Endothelial cell of umbilical vein (primary cell): ENCODE measurements around the gene THSD7B. TPM values are rescaled to one million over a fixed set of nuclear protein-coding genes. Genes with fewer than 3 reads are reported as not detected.

ENCODE experiments used
- BruUV-seq: library from RNA; stranded (reverse); fragments of 400-500 nt; replicated peaks from 2 replicates; lab custom pipeline; 2021; lab: Mats Ljungman, UMichigan
- CTCF ChIA-PET: fragments of 300-600, 350-600 bp; sonication (Branson Sonifier 250); formaldehyde crosslinking; loops from one replicate; lab custom pipeline; 2021; ENCODE audit warnings: antibody characterized with exemption, inconsistent platforms; lab: Charles Lee
- POLR2A ChIA-PET: fragments of 300-600, 350-600 bp; sonication (Branson Sonifier 250); formaldehyde crosslinking; loops from one replicate; lab custom pipeline; 2021; ENCODE audit warnings: antibody characterized with exemption, inconsistent platforms; lab: Charles Lee
- DNase-seq: peaks from one replicate; pipeline ENCODE4 v3.0.0-alpha.2; 2011; ENCODE audit warnings: low read depth, low spot score
- FAIRE-seq: peaks from 2 replicates; lab custom pipeline; 2011; peaks lifted over from hg19 to GRCh38; lab: Jason Lieb, UNC
- H2AFZ ChIP-seq: 2 replicates; pipeline ENCODE4 v1.6.0; 2012; ENCODE audit warnings: low read depth, low read length, control low read depth, inconsistent platforms
- H3K27ac ChIP-seq: 2 replicates; pipeline ENCODE4 v1.5.1; 2011; ENCODE audit warnings: low read depth, mild to moderate bottlenecking, control low read depth, low read length, moderate library complexity; ENCODE audit not compliant: insufficient read depth
- H3K27me3 ChIP-seq, 2 experiments: 2 replicates each; pipeline versions ENCODE4 v1.6.0 to v1.6.1; 2011; ENCODE audit warnings: low read length in 2 of 2, mixed read lengths in 1 of 2; ENCODE audit not compliant: control insufficient read depth in 2 of 2, insufficient read depth in 2 of 2
- H3K36me3 ChIP-seq, 2 experiments: 2 replicates in 1 of 2; 3 replicates in 1 of 2; pipeline ENCODE4 v1.5.1; 2011; ENCODE audit warnings: low read length in 2 of 2, mild to moderate bottlenecking in 1 of 2, moderate library complexity in 1 of 2; ENCODE audit not compliant: control insufficient read depth in 2 of 2, insufficient read depth in 2 of 2; ENCODE audit errors: extremely low read depth in 1 of 2
- H3K4me1 ChIP-seq: 3 replicates; pipeline ENCODE4 v1.5.1; 2011; ENCODE audit warnings: mild to moderate bottlenecking, low read length; ENCODE audit not compliant: control insufficient read depth, insufficient read depth; ENCODE audit errors: extremely low read depth
- H3K4me2 ChIP-seq: 2 replicates; pipeline ENCODE4 v1.6.1; 2011; ENCODE audit warnings: low read length, control low read depth, mixed read lengths; ENCODE audit not compliant: insufficient read depth
- H3K4me3 ChIP-seq, 3 experiments: fragments of 200-600 bp in 1 of 3; sonication (generic), shearing (Covaris generic) in 1 of 3; replicated peaks in 1 of 3; 2 replicates each; pipeline ENCODE4 v1.5.1; 2011 to 2016; ENCODE audit warnings: control low read depth in 3 of 3, low read length in 3 of 3, mild to moderate bottlenecking in 2 of 3, inconsistent platforms in 1 of 3, low read depth in 1 of 3, moderate library complexity in 1 of 3; ENCODE audit not compliant: insufficient read depth in 1 of 3
- H3K79me2 ChIP-seq: 2 replicates; pipeline ENCODE4 v1.6.0; 2012; ENCODE audit warnings: low read length, inconsistent platforms; ENCODE audit not compliant: control insufficient read depth, insufficient read depth
- H3K9ac ChIP-seq: replicated peaks from 2 replicates; pipeline ENCODE3; 2011; ENCODE audit warnings: low read length, control low read depth; ENCODE audit not compliant: insufficient read depth; ENCODE audit errors: extremely low read depth
- H3K9me1 ChIP-seq: replicated peaks from 3 replicates; pipeline ENCODE4 v1.6.0; 2011; ENCODE audit warnings: mild to moderate bottlenecking, low read length; ENCODE audit not compliant: control insufficient read depth, insufficient read depth; ENCODE audit errors: extremely low read depth
- H3K9me3 ChIP-seq: replicated peaks from 2 replicates; pipeline ENCODE4 v1.5.1; 2012; ENCODE audit warnings: low read length, inconsistent platforms; ENCODE audit not compliant: control insufficient read depth, insufficient read depth
- H4K20me1 ChIP-seq: replicated peaks from 2 replicates; pipeline ENCODE3; 2011; ENCODE audit warnings: mild to moderate bottlenecking, low read length; ENCODE audit not compliant: control insufficient read depth, insufficient read depth; ENCODE audit errors: extremely low read depth
- EZH2 ChIP-seq: IDR thresholded peaks from 2 replicates; pipeline ENCODE4 v1.6.1; 2012; ENCODE audit warnings: borderline replicate concordance, low read depth, mild to moderate bottlenecking, moderate library complexity, low read length, inconsistent platforms; ENCODE audit not compliant: severe bottlenecking
- FOS ChIP-seq: IDR thresholded peaks from 2 replicates; pipeline ENCODE4 v1.6.1; 2011; ENCODE audit warnings: mild to moderate bottlenecking, low read length, moderate library complexity, borderline replicate concordance; ENCODE audit not compliant: insufficient read depth
- GATA2 ChIP-seq: IDR thresholded peaks from 2 replicates; pipeline ENCODE4 v1.7.0; 2011; ENCODE audit warnings: low read depth, mild to moderate bottlenecking, moderate library complexity, mixed read lengths, low read length; ENCODE audit not compliant: insufficient read length, insufficient read depth
- JUN ChIP-seq: IDR thresholded peaks from 2 replicates; pipeline ENCODE4 v1.6.1; 2011; ENCODE audit warnings: borderline replicate concordance, low read depth; ENCODE audit not compliant: insufficient read length, insufficient read depth
- MAX ChIP-seq: IDR thresholded peaks from 2 replicates; pipeline ENCODE4 v1.6.1; 2011; ENCODE audit not compliant: insufficient read depth, insufficient read length
- MYC ChIP-seq: IDR thresholded peaks from one replicate; pipeline ENCODE4 v1.6.1; 2011; ENCODE audit warnings: mild to moderate bottlenecking, low read depth, low read length
- POLR2A ChIP-seq: IDR thresholded peaks from 2 replicates; pipeline ENCODE4 v1.6.1; 2012; ENCODE audit warnings: low read depth, mild to moderate bottlenecking, control low read depth, low read length
- POLR2AphosphoS5 ChIP-seq: IDR thresholded peaks from 2 replicates; pipeline ENCODE4 v1.6.1; 2012; ENCODE audit warnings: low read depth, mild to moderate bottlenecking, control low read depth, low read length, moderate library complexity; ENCODE audit not compliant: insufficient read depth
- dilution Hi-C: fragments of 300-500 bp; cut with MboI; formaldehyde crosslinking; loops from one replicate; pipeline ENCODE4 v1.15.0; 2019; ENCODE audit warnings: low sequenced_read_pairs; ENCODE audit not compliant: extremely low pct_ligation_motif_present
- intact Hi-C: fragments of 100-400 bp; cut with micrococcal nuclease; formaldehyde crosslinking; loops from one replicate; pipeline ENCODE4 v1.10.0; 2022
- polyA plus RNA-seq, 4 experiments: library from polyadenylated mRNA; depleted of rRNA in 3 of 4; stranded (reverse) in 3 of 4; unstranded in 1 of 4; fragments of >200 nt; gene quantifications; 2 replicates each; pipeline versions ENCODE4 v1.2.1 to v1.2.3, GENCODE V29; 2011 to 2012; ENCODE audit warnings: missing spikeins in 1 of 4
- total RNA-seq: library from RNA; stranded (reverse); gene quantifications from 2 replicates; pipeline ENCODE4 v1.2.3, GENCODE V29; 2021
- TF ChIP-seq, protein P1 (sequence below), 2 donors: IDR thresholded peaks; 1 replicate in 1 of 2; 2 replicates in 1 of 2; pipeline ENCODE4 v1.5.1; 2011; ENCODE audit warnings: low read length in 2 of 2, mild to moderate bottlenecking in 2 of 2, moderate library complexity in 2 of 2, control low read depth in 1 of 2, inconsistent platforms in 1 of 2, low read depth in 1 of 2; ENCODE audit not compliant: insufficient read depth in 1 of 2; ENCODE audit errors: extremely low read depth in 1 of 2

Gene THSD7B
- total and polyA plus RNA-seq, 2 donors (not counting 3 experiments of a cell fraction or from before 2014, with no cell fraction given), result 0.04 TPM; not detected in 1

DNA sequence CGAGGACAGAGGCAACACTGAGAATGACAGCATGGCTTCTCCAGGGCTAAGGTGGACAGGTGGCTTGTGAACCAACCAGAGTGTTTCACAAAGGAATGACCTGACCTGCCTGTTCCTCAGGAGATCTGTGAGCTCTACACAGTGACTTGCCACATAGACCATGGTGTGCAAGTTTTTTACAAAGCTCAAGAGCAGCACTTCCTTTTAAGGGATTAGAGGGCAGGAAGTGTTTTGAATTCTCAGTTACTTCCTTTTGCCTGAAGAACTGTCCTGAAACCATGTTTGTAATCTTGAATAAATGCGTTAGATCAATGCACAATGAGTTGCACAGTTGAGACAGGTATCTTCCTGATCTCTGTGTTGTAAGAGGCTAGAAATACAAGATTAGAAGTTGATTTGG lies 421.9 kb downstream of the THSD7B start:
- no peak for FAIRE-seq
- CTCF ChIA-PET, result interaction anchor here (1.0 kb wide), 1 partner anchor 80 kb away, joined by 3 read pairs; no protein-coding TSS in a partner anchor

GRCh38 chr2:137190411-137191195 lies 425.3 kb downstream of the THSD7B start:
- FAIRE-seq, result no peak
- BruUV-seq, result no TSS peak

More for the DNA sequence above, 421.9 kb downstream of the THSD7B start:
- Histone ChIP-seq H3K27me3 (no peaks in the 10 kb centered on the region), H3K4me3 (no peak overlapping the region), H3K4me1 (no peaks in the 10 kb centered on the region), H3K9ac (no peak overlapping the region), H3K36me3 (no peaks in the 10 kb centered on the region), H3K79me2 (no peaks in the 10 kb centered on the region), H3K9me1 (no peaks in the 10 kb centered on the region), H3K4me2 (no peak overlapping the region), H4K20me1 (no peaks in the 10 kb centered on the region), H2AFZ (no peak overlapping the region), H3K9me3 (peaks cover 2% of the 10 kb centered on the region), H3K27ac (no peak overlapping the region)
- dilution Hi-C loops, result no loop called here
- DNase-seq, result no peak
- TF ChIP-seq MYC (no peak), FOS (no peak)
- TF ChIP-seq, protein P1, sequence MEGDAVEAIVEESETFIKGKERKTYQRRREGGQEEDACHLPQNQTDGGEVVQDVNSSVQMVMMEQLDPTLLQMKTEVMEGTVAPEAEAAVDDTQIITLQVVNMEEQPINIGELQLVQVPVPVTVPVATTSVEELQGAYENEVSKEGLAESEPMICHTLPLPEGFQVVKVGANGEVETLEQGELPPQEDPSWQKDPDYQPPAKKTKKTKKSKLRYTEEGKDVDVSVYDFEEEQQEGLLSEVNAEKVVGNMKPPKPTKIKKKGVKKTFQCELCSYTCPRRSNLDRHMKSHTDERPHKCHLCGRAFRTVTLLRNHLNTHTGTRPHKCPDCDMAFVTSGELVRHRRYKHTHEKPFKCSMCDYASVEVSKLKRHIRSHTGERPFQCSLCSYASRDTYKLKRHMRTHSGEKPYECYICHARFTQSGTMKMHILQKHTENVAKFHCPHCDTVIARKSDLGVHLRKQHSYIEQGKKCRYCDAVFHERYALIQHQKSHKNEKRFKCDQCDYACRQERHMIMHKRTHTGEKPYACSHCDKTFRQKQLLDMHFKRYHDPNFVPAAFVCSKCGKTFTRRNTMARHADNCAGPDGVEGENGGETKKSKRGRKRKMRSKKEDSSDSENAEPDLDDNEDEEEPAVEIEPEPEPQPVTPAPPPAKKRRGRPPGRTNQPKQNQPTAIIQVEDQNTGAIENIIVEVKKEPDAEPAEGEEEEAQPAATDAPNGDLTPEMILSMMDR (IDR thresholded peaks at IDR 0.05; ENCODE audit: extremely low read depth in 1 of 2, insufficient read depth in 1 of 2, low read depth in 1 of 2, low read length in 2 of 2), result no peak
- POLR2A ChIA-PET, result no interaction called here
- intact Hi-C loops, result loop anchor here (10.0 kb wide), 1 partner anchor 322 kb away; no protein-coding TSS in a partner anchor
- no TSS peak for BruUV-seq

More at GRCh38 chr2:137190411-137191195, 425.3 kb downstream of the THSD7B start:
- dilution Hi-C loops, result no loop called here
- Histone ChIP-seq H3K4me1 (no peaks in the 10 kb centered on the region), H3K4me3 (no peak overlapping the region), H3K27ac (no peak overlapping the region), H3K27me3 (no peaks in the 10 kb centered on the region), H4K20me1 (no peaks in the 10 kb centered on the region), H3K4me2 (no peak overlapping the region), H3K79me2 (no peaks in the 10 kb centered on the region), H3K9ac (no peak overlapping the region), H3K9me3 (peaks cover 2% of the 10 kb centered on the region), H3K9me1 (no peaks in the 10 kb centered on the region), H3K36me3 (no peaks in the 10 kb centered on the region), H2AFZ (no peak overlapping the region)
- DNase-seq, result no peak
- POLR2A ChIA-PET, result no interaction called here
- intact Hi-C loops, result no loop called here
- TF ChIP-seq POLR2A (no peak), FOS (no peak), JUN (no peak), EZH2 (no peak), GATA2 (no peak), POLR2AphosphoS5 (no peak), MYC (no peak), MAX (no peak)
- TF ChIP-seq, protein P1 (IDR thresholded peaks at IDR 0.05; ENCODE audit: extremely low read depth in 1 of 2, insufficient read depth in 1 of 2, low read depth in 1 of 2, low read length in 2 of 2), result no peak
- CTCF ChIA-PET, result no interaction called here
